ENCODE results near the gene MBNL1. TPM values are rescaled to one million over a fixed set of nuclear protein-coding genes. Genes with fewer than 3 reads are reported as not detected.

Gene MBNL1
- total RNA-seq, 1 donor from 2014 or later: 311 TPM

- H3K27ac ChIP-seq: no peak overlapping the region
- TF ChIP-seq POLR2AphosphoS5 (IDR thresholded peaks at IDR 0.05; ENCODE audit: insufficient read depth in 1 of 2, low read depth in 1 of 2): no peak
- TF ChIP-seq CTCF (IDR thresholded peaks at IDR 0.05): no peak
- TF ChIP-seq POLR2A (IDR thresholded peaks at IDR 0.05): no peak
These were observed 42.6 kb upstream of the MBNL1 start for GRCh38 chr3:152226176-152226575.

GRCh38 chr3:152227027-152227426 is 41.7 kb upstream of the MBNL1 start:
- H3K27me3 ChIP-seq: no peaks in the 10 kb centered on the region
- no peak for DNase-seq (ENCODE audit: extremely low spot score in 2 of 2)
- H3K4me1 ChIP-seq: no peaks in the 10 kb centered on the region
- H3K36me3 ChIP-seq: no peaks in the 10 kb centered on the region
- TF ChIP-seq POLR2A (IDR thresholded peaks at IDR 0.05): no peak
- no peak for TF ChIP-seq CTCF (IDR thresholded peaks at IDR 0.05)
- TF ChIP-seq POLR2AphosphoS5 (IDR thresholded peaks at IDR 0.05; ENCODE audit: insufficient read depth in 1 of 2, low read depth in 1 of 2): no peak
- H3K27ac ChIP-seq: no peak overlapping the region
- intact Hi-C loops (cut with DNase I): no loop called here
- no peaks in the 10 kb centered on the region for H3K9me3 ChIP-seq
- H3K4me3 ChIP-seq: no peak overlapping the region

More at GRCh38 chr3:152226176-152226575, 42.6 kb upstream of the MBNL1 start:
- intact Hi-C loops (cut with DNase I): no loop called here
- Histone ChIP-seq H3K36me3 (no peaks in the 10 kb centered on the region), H3K4me1 (no peaks in the 10 kb centered on the region), H3K27me3 (no peaks in the 10 kb centered on the region), H3K4me3 (no peak overlapping the region), H3K9me3 (no peaks in the 10 kb centered on the region)
- no peak for DNase-seq (ENCODE audit: extremely low spot score in 2 of 2)

GRCh38 chr3:152229692-152230091 is 39.0 kb upstream of the MBNL1 start:
- intact Hi-C loops (cut with DNase I): no loop called here
- Histone ChIP-seq H3K9me3 (no peaks in the 10 kb centered on the region), H3K4me3 (no peak overlapping the region), H3K27me3 (no peaks in the 10 kb centered on the region), H3K27ac (no peak overlapping the region), H3K36me3 (no peaks in the 10 kb centered on the region), H3K4me1 (no peaks in the 10 kb centered on the region)
- no peak for DNase-seq (ENCODE audit: extremely low spot score in 2 of 2)
- no peak for TF ChIP-seq CTCF (IDR thresholded peaks at IDR 0.05)
- no peak for TF ChIP-seq POLR2AphosphoS5 (IDR thresholded peaks at IDR 0.05; ENCODE audit: insufficient read depth in 1 of 2, low read depth in 1 of 2)
- no peak for TF ChIP-seq POLR2A (IDR thresholded peaks at IDR 0.05)

- DNase-seq (ENCODE audit: extremely low spot score in 2 of 2): no peak
- H3K9me3 ChIP-seq: no peaks in the 10 kb centered on the region
- H3K4me1 ChIP-seq: no peaks in the 10 kb centered on the region
- no peak overlapping the region for H3K27ac ChIP-seq
- intact Hi-C loops (cut with DNase I): no loop called here
- no peak for TF ChIP-seq CTCF (IDR thresholded peaks at IDR 0.05)
- no peak for TF ChIP-seq POLR2A (IDR thresholded peaks at IDR 0.05)
- TF ChIP-seq POLR2AphosphoS5 (IDR thresholded peaks at IDR 0.05; ENCODE audit: insufficient read depth in 1 of 2, low read depth in 1 of 2): no peak
- H3K27me3 ChIP-seq: no peaks in the 10 kb centered on the region
- H3K36me3 ChIP-seq: no peaks in the 10 kb centered on the region
- H3K4me3 ChIP-seq: no peak overlapping the region
These were observed 38.4 kb upstream of the MBNL1 start for GRCh38 chr3:152230370-152230769.

GRCh38 chr3:152232001-152232400 is 36.7 kb upstream of the MBNL1 start:
- H3K27me3 ChIP-seq: no peaks in the 10 kb centered on the region
- no peaks in the 10 kb centered on the region for H3K36me3 ChIP-seq
- intact Hi-C loops (cut with DNase I): no loop called here
- DNase-seq (ENCODE audit: extremely low spot score in 2 of 2): no peak
- no peaks in the 10 kb centered on the region for H3K9me3 ChIP-seq
- H3K4me1 ChIP-seq: no peaks in the 10 kb centered on the region
- no peak for TF ChIP-seq CTCF (IDR thresholded peaks at IDR 0.05)
- TF ChIP-seq POLR2A (IDR thresholded peaks at IDR 0.05): no peak
- TF ChIP-seq POLR2AphosphoS5 (IDR thresholded peaks at IDR 0.05; ENCODE audit: insufficient read depth in 1 of 2, low read depth in 1 of 2): no peak
- no peak overlapping the region for H3K4me3 ChIP-seq
- no peak overlapping the region for H3K27ac ChIP-seq

Data from vagina (tissue), 2 donors.